Activated T-helper 9 cell treated with anti-CD3 and anti-CD28 coated beads, Interleukin-2, amount 50 U/mL, for 16 hours (primary cell): Measurements from ENCODE around the gene ZNF316.
"Not testable (repeated sequence)": the region's sequence is repeated elsewhere in the genome, so short reads cannot be mapped to it uniquely, and the experiment has no call there.

Source experiments
- DNase-seq: peaks from one replicate; pipeline ENCODE4 v3.0.0-alpha.2; 2020; ENCODE audit warnings: low read depth

The ZNF316 gene

GRCh38 chr7:6647080-6647479 is 10.0 kb downstream of the ZNF316 start:
- no peak for DNase-seq

- DNase-seq, result no peak
Observed at GRCh38 chr7:6647541-6647940, 10.4 kb downstream of the ZNF316 start.

GRCh38 chr7:6648066-6648814 is 11.1 kb downstream of the ZNF316 start:
- no peak for DNase-seq

- DNase-seq, result no peak
Observed at GRCh38 chr7:6648815-6649104, 11.6 kb downstream of the ZNF316 start.

GRCh38 chr7:6649241-6649961 is 12.3 kb downstream of the ZNF316 start:
- DNase-seq, result no peak

- no peak for DNase-seq
Observed at GRCh38 chr7:6650086-6650485, 13.0 kb downstream of the ZNF316 start.

- no peak for DNase-seq
Observed at GRCh38 chr7:6650521-6651011, 13.4 kb downstream of the ZNF316 start.

GRCh38 chr7:6651851-6652445 is 14.8 kb downstream of the ZNF316 start:
- no peak for DNase-seq

GRCh38 chr7:6652446-6653011 is 15.4 kb downstream of the ZNF316 start:
- DNase-seq, result no peak

GRCh38 chr7:6653071-6654003 is 16.2 kb downstream of the ZNF316 start:
- no peak for DNase-seq

- no peak for DNase-seq
Observed at GRCh38 chr7:6654113-6654841, 17.2 kb downstream of the ZNF316 start.

- DNase-seq, result no peak
Observed at GRCh38 chr7:6654842-6655610, 17.9 kb downstream of the ZNF316 start.

GRCh38 chr7:6655636-6656385 is 18.7 kb downstream of the ZNF316 start:
- DNase-seq, result no peak

- no peak for DNase-seq
Observed at GRCh38 chr7:6656413-6656812, 19.3 kb downstream of the ZNF316 start.

- DNase-seq, result no peak
Observed at GRCh38 chr7:6658618-6659345, 21.7 kb downstream of the ZNF316 start.

- not testable (repeated sequence) for DNase-seq
Observed at GRCh38 chr7:6670851-6671250, 33.7 kb downstream of the ZNF316 start.

- DNase-seq, result no peak
Observed at GRCh38 chr7:6675807-6676405, 38.8 kb downstream of the ZNF316 start.

- no peak for DNase-seq
Observed at GRCh38 chr7:6680146-6680545, 43.0 kb downstream of the ZNF316 start.
